ENCODE results near the gene ARHGAP12.

DNA sequence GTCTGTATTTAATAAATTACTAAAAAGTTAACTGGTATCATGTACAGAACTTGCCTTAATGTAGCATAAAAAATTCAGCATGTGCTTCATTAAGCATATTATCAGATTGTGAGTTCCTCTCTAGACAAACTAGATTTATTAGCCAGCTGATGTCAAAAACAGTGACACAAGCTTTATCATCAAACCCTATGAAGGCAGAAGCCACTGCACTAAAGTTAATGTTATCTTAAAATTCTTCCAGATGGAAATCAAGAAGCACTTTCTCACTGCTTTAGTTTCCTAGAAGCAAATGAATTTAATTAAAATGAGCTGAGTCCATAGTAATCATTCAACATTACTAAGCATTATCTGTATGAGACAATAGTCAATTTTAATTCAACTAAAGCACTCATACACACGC, 96.4 kb downstream of the ARHGAP12 start:
- TF ChIP-seq EZH2 (IDR thresholded peaks at IDR 0.05; ENCODE audit: borderline replicate concordance, insufficient read depth, low read length, poor library complexity, severe bottlenecking) (no peak), CTCF (IDR thresholded peaks at IDR 0.05; ENCODE audit: poor library complexity, severe bottlenecking) (no peak), RAD21 (conservative IDR thresholded peaks at IDR 0.05) (no peak), POLR2AphosphoS5 (IDR thresholded peaks at IDR 0.05) (no peak), SMC3 (conservative IDR thresholded peaks at IDR 0.05; ENCODE audit: poor library complexity) (no peak), EP300 (conservative IDR thresholded peaks at IDR 0.05; ENCODE audit: poor library complexity, severe bottlenecking) (no peak), MXI1 (conservative IDR thresholded peaks at IDR 0.05; ENCODE audit: poor library complexity, severe bottlenecking) (no peak)

All from neural cell (in vitro differentiated cells).